ENCODE data around the gene FBLN2. TPM values are rescaled to one million over a fixed set of nuclear protein-coding genes. Genes with fewer than 3 reads are reported as not detected.
A peak's percentile ranks its signal among the peaks of the same experiment; 100 is the strongest.
"Not testable (repeated sequence)": the region's sequence is repeated elsewhere in the genome, so short reads cannot be mapped to it uniquely, and the experiment has no call there.

Gene FBLN2
- total RNA-seq, 1 donor from 2014 or later, result 16.5 TPM

- no peak for DNase-seq
These were observed 1.4 kb downstream of the FBLN2 start for GRCh38 chr3:13550423-13550690.

DNA sequence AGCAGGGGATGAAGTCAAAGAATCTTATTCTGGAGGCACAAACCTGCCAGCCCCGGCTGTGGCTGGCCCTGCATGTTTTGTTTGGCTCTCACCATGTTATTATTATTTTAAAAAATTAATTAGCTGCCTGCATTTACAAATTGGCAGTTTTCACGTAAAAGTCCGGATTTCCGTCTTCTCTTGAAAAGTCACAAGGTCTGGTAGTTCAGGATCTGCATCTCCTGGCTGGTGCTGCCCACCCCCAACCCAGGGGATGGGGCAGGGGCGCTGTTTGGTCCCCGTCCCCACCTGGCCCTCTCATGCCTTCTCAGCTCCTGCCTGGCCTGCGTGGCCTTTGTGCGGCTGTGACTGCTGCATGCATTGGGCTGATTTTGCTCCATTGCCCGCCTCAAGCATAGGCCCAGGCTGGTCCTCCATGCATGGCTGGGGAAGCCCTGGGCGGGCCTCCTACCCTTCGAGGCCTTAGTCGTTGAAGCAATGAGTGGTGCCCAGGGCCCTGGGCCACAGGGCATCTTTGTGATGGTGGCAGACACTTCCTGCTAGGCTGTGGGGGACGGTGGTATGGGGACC, 2.0 kb downstream of the FBLN2 start:
- peak; percentile 33 for DNase-seq

- DNase-seq, result peak; percentile 33
These were observed 4.1 kb downstream of the FBLN2 start for GRCh38 chr3:13552857-13553652.

DNA sequence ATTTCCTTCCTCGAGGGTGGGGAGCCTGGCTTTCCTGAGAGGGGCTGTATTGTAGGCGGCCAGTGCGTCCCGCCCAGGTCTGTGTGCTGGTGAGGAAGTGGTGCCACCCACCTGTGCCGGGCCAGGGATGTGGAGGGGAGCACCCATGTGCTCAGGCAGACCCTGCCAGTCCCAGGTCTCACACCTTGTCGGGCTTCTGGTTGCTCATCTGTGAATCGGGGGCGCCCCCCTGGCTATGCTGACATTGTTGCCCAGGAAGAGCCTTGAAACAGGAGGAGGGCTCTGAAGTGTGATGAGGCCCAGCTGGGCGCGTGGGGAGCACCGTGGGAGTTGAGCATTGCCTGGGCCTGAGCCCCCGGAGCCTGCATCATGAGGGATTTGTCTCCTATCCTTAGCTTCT, 4.8 kb downstream of the FBLN2 start:
- DNase-seq, result no peak

GRCh38 chr3:13555753-13556152, 6.8 kb downstream of the FBLN2 start:
- no peak for DNase-seq

DNA sequence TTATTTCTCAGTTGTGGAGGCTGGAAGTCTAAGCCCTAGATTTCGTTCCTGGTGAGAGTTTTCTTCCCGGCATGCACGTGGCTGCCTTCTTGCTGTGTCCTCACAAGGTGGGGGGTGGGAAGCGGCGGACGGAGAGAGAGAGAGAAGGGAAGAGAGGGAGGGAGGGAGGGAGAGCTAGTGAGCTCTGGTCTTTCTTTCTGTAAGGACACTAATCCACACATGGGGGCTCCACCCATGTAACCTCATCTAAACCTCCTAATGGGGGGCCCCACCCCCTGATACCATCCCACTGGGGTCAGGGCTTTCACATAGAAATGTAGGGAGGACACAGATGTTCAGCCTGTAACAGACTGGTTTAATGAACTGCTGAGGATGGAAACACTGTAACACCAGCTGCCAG, 7.3 kb downstream of the FBLN2 start:
- no peak for DNase-seq

DNA sequence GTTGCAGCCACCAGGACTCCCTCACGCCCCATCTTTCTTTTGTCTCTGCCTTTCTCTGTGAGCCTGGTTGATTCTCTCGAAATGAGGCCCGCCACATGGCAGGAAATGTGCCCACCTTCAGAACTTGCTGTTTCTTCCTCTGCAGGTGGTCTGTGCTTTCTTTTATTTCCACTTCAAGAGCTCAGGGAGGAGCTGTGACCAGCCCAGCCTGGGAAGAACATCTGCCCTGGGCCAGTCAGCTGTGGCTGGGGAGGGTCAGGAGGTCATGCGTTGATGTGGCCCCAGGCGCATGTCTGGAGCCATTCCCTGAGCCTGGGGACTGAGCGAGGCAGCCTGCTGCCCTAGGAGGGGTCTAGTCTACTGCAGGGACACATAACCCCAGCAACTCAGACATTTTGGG, 8.0 kb downstream of the FBLN2 start:
- DNase-seq, result no peak

DNA sequence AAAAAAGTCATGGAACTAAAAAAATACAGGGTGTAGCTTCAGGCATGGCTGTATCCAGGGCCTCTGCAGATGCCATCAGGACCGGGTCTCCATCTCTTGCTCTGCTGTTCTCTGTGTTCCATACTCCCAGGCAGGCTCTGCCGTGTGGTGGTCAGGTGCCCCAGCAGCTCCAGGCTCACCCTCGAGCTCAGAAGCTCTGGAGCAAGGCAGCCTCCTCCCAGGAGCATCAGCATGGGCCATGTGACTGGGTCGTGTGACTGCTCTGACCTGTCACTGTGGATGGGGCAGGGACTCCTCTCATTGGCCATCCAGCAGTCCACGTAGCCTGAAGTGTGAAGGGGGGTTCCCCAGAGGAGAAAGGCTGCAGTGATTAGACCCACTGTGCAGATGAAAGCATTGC, 8.5 kb downstream of the FBLN2 start:
- no peak for DNase-seq

DNA sequence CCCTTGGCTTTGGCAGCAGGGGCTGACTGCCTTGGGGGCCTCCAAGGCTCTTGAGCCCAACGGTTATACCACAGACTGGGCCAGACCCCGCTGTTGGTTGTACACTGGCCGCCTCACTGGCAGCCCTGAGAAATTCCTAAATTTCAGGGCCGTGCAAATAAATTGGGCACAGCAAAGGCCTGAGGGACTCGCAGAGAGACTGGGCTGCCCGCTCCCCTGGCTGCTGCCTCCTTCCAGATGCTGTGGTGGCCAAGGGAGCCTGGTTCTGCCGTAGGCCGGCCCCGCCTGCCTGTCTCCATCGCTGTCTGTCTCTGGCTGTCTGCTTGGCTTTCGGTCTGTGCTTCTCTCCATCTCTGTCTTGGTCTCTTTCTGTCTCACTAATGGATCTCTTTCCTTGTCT, 9.0 kb downstream of the FBLN2 start:
- DNase-seq, result no peak

- DNase-seq, result no peak
These were observed 9.7 kb downstream of the FBLN2 start for GRCh38 chr3:13558651-13559050.

DNA sequence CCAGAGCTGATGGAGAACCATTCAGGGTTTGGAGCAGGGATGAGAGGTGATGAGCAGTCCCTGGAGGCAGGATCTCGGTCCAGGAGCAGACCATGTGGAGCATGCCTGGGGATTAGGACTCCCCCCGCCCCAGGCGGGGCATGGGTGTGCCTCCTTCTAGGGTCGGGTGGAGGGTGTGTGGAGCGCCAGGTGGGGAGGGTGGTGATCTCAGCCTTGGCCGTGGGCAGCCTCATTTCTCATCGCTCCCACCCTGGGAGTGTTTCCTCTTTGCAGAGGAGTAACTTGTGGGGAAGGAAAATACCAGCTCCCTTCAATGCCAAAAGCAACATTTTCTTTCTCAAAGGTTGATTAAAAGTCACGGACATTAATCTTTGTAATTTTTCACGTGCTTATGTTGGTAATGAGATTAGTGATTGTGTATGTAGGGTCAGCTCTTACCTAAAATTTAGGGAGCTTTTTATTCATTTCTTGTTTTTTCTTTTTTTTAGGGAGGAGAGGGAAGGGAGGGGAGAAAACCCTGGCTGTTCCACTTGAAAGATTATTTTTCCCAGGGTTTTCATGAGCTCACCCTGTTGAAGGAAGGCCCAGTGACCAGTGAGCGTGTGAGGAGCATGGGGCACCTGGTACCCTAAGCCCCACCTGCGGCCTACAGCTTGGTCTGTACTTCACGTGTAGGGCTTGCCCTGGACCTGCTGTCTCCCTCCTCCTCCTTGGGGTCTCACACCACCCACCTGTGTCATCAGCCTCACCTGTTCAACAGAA, 11.0 kb downstream of the FBLN2 start:
- no peak for DNase-seq

DNA sequence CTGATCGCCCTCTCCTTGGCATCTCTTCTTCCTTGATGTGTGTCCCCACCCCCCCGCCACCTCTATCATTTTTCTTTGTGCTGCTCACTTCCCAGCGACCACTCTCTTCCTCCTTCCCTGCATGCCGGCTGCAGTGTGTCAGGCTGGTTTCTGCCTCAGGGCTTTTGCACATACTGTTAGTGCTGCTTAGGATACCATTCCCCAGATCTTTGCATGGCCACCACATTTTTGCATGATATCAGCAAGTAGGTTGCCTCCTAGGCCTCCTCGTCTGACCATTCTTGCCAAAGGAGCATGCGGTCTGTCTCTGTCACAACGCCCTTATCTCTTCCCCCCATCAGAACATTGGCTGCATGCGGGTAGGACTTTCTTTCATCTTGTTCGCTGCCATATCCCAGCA, 12.5 kb downstream of the FBLN2 start:
- DNase-seq, result no peak

GRCh38 chr3:13561967-13562366, 13.0 kb downstream of the FBLN2 start:
- peak; percentile 49 for DNase-seq

- DNase-seq, result not testable (repeated sequence)
These were observed 13.5 kb downstream of the FBLN2 start for GRCh38 chr3:13562421-13562820.

GRCh38 chr3:13563321-13563720, 14.4 kb downstream of the FBLN2 start:
- no peak for DNase-seq

GRCh38 chr3:13563911-13564310, 15.0 kb downstream of the FBLN2 start:
- no peak for DNase-seq

GRCh38 chr3:13564751-13565560, 16.0 kb downstream of the FBLN2 start:
- DNase-seq, result no peak

GRCh38 chr3:13565581-13566452, 16.9 kb downstream of the FBLN2 start:
- DNase-seq, result no peak

DNA sequence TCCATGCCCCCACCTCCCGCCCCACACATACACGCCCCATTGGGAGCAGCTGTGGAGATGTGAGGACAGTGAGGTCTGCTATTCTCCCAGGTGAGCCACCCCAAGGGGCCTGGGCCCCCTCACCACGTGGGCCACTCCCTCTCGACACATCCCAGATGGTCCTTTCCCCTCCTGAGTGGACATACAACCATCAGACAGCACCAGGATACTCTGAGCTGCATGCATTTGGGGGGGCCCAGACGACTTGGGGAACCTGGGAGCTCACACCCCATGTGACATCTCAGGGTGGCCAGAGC, 17.5 kb downstream of the FBLN2 start:
- DNase-seq, result no peak

- no peak for DNase-seq
These were observed 17.9 kb downstream of the FBLN2 start for GRCh38 chr3:13566769-13567310.

GRCh38 chr3:13567684-13568514, 19.0 kb downstream of the FBLN2 start:
- no peak for DNase-seq

Data from dermis blood vessel endothelial cell (primary cell).